Measurements from ENCODE around the gene P2RX2. TPM values are rescaled to one million over a fixed set of nuclear protein-coding genes. Genes with fewer than 3 reads are reported as not detected.
A peak's percentile ranks its signal among the peaks of the same experiment; 100 is the strongest.

Gene P2RX2
- total and polyA plus RNA-seq, 2 donors (not counting 1 experiment from before 2014, with no cell fraction given): not detected

- Histone ChIP-seq H3K36me3 (ENCODE audit: control insufficient read depth, insufficient read depth, low read length) (peaks cover 15% of the 10 kb centered on the region), H3K27ac (ENCODE audit: insufficient read depth, low read length) (no peak overlapping the region), H2AFZ (ENCODE audit: low read length) (no peak overlapping the region), H4K20me1 (ENCODE audit: control insufficient read depth, extremely low read depth, insufficient read depth, low read length) (no peaks in the 10 kb centered on the region), H3K4me3 (replicated peaks in 1 of 4; ENCODE audit: control extremely low read depth in 1 of 4, insufficient read depth in 1 of 4, low read depth in 3 of 4, low read length in 4 of 4) (no peak overlapping the region), H3K9me3 (ENCODE audit: control insufficient read depth, insufficient read depth, low read depth, low read length) (no peaks in the 10 kb centered on the region), H3K9ac (ENCODE audit: insufficient read depth, low read length) (no peak overlapping the region), H3K4me2 (ENCODE audit: extremely low read depth, insufficient read depth, low read length) (no peak overlapping the region), H3K27me3 (ENCODE audit: control insufficient read depth, insufficient read depth, low read length) (no peaks in the 10 kb centered on the region), H3K4me1 (ENCODE audit: control insufficient read depth, extremely low read depth, insufficient read depth, low read length) (no peaks in the 10 kb centered on the region), H3K79me2 (ENCODE audit: control insufficient read depth, insufficient read depth, low read length) (no peaks in the 10 kb centered on the region)
- peak in 1 of 2 donors; percentile 10 for DNase-seq (ENCODE audit: low read depth in 2 of 2)
- TF ChIP-seq EZH2 (IDR thresholded peaks at IDR 0.05; ENCODE audit: low read length, missing control alignments) (no peak), CTCF (conservative IDR thresholded peaks at IDR 0.05 in 1 of 2, IDR thresholded peaks at IDR 0.05 in 1 of 2; ENCODE audit: low read depth in 1 of 2, low read length in 2 of 2) (no peak)
Observed at GRCh38 chr12:132630672-132631071, 12.1 kb downstream of the P2RX2 start.

GRCh38 chr12:132631666-132632065 lies 13.1 kb downstream of the P2RX2 start:
- H3K9me3 ChIP-seq (ENCODE audit: control insufficient read depth, insufficient read depth, low read depth, low read length): no peaks in the 10 kb centered on the region
- H3K4me3 ChIP-seq (replicated peaks in 1 of 4; ENCODE audit: control extremely low read depth in 1 of 4, insufficient read depth in 1 of 4, low read depth in 3 of 4, low read length in 4 of 4): no peak overlapping the region
- no peak for TF ChIP-seq EZH2 (IDR thresholded peaks at IDR 0.05; ENCODE audit: low read length, missing control alignments)
- TF ChIP-seq CTCF (conservative IDR thresholded peaks at IDR 0.05 in 1 of 2, IDR thresholded peaks at IDR 0.05 in 1 of 2; ENCODE audit: low read depth in 1 of 2, low read length in 2 of 2): no peak

GRCh38 chr12:132632521-132633228 lies 14.1 kb downstream of the P2RX2 start:
- DNase-seq (ENCODE audit: low read depth in 2 of 2): no peak
- Histone ChIP-seq H2AFZ (ENCODE audit: low read length) (no peak overlapping the region), H3K27ac (ENCODE audit: insufficient read depth, low read length) (no peak overlapping the region), H4K20me1 (ENCODE audit: control insufficient read depth, extremely low read depth, insufficient read depth, low read length) (no peaks in the 10 kb centered on the region), H3K4me2 (ENCODE audit: extremely low read depth, insufficient read depth, low read length) (no peak overlapping the region), H3K4me3 (replicated peaks in 1 of 4; ENCODE audit: control extremely low read depth in 1 of 4, insufficient read depth in 1 of 4, low read depth in 3 of 4, low read length in 4 of 4) (no peak overlapping the region), H3K79me2 (ENCODE audit: control insufficient read depth, insufficient read depth, low read length) (no peaks in the 10 kb centered on the region), H3K9me3 (ENCODE audit: control insufficient read depth, insufficient read depth, low read depth, low read length) (no peaks in the 10 kb centered on the region), H3K9ac (ENCODE audit: insufficient read depth, low read length) (no peak overlapping the region), H3K36me3 (ENCODE audit: control insufficient read depth, insufficient read depth, low read length) (peaks cover 17% of the 10 kb centered on the region), H3K4me1 (ENCODE audit: control insufficient read depth, extremely low read depth, insufficient read depth, low read length) (no peaks in the 10 kb centered on the region), H3K27me3 (ENCODE audit: control insufficient read depth, insufficient read depth, low read length) (no peaks in the 10 kb centered on the region)
- TF ChIP-seq CTCF (conservative IDR thresholded peaks at IDR 0.05 in 1 of 2, IDR thresholded peaks at IDR 0.05 in 1 of 2; ENCODE audit: low read depth in 1 of 2, low read length in 2 of 2) (no peak), EZH2 (IDR thresholded peaks at IDR 0.05; ENCODE audit: low read length, missing control alignments) (no peak)

More at GRCh38 chr12:132631666-132632065, 13.1 kb downstream of the P2RX2 start:
- Histone ChIP-seq H3K27me3 (ENCODE audit: control insufficient read depth, insufficient read depth, low read length) (no peaks in the 10 kb centered on the region), H3K4me2 (ENCODE audit: extremely low read depth, insufficient read depth, low read length) (no peak overlapping the region), H3K27ac (ENCODE audit: insufficient read depth, low read length) (no peak overlapping the region), H3K79me2 (ENCODE audit: control insufficient read depth, insufficient read depth, low read length) (no peaks in the 10 kb centered on the region), H3K9ac (ENCODE audit: insufficient read depth, low read length) (no peak overlapping the region), H4K20me1 (ENCODE audit: control insufficient read depth, extremely low read depth, insufficient read depth, low read length) (no peaks in the 10 kb centered on the region), H2AFZ (ENCODE audit: low read length) (no peak overlapping the region), H3K4me1 (ENCODE audit: control insufficient read depth, extremely low read depth, insufficient read depth, low read length) (no peaks in the 10 kb centered on the region), H3K36me3 (ENCODE audit: control insufficient read depth, insufficient read depth, low read length) (peaks cover 15% of the 10 kb centered on the region)
- no peak for DNase-seq (ENCODE audit: low read depth in 2 of 2)

Data from fibroblast of lung (primary cell).